Vagina (tissue), 2 donors: ENCODE results near the gene SPOPL.

Source experiments
- CTCF ChIP-seq, 3 experiments: fragments of 450-650 bp in 2 of 3; fragments of 200-600 bp in 1 of 3; sonication (generic) in 1 of 3; IDR thresholded peaks; one replicate each; pipeline ENCODE4 v1.5.1; 2017 to 2019; ENCODE audit warnings: antibody characterized with exemption in 3 of 3, mild to moderate bottlenecking in 2 of 3, moderate library complexity in 2 of 3
- POLR2A ChIP-seq, 2 donors: fragments of 450-650 bp; IDR thresholded peaks; one replicate each; pipeline ENCODE4 v1.6.1; 2017; ENCODE audit warnings: antibody characterized with exemption in 2 of 2, mild to moderate bottlenecking in 2 of 2, moderate library complexity in 2 of 2
- POLR2AphosphoS5 ChIP-seq, 2 donors: sonication (generic); formaldehyde crosslinking; IDR thresholded peaks; one replicate each; pipeline ENCODE4 v1.9.0; 2017; ENCODE audit warnings: antibody characterized with exemption in 2 of 2, mild to moderate bottlenecking in 2 of 2, low read depth in 1 of 2; ENCODE audit not compliant: insufficient read depth in 1 of 2

DNA sequence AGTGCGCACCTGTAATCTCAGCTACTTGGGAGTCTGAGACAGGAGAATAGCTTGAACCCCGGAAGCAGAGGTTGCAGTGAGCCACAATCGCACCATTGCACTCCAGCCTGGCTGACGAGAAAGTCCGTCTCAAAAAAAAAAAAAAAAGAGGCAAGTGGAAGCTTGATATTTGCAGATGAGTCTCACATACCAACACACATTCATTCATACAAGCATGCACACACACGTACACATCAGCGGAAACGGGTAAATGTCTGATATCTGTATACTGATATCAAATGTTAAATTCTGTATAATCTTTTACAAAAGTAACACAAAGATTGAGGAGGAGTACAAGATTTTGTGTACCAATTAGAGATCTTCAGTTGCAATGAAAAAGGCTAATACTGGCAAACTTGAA lies 47.8 kb upstream of the SPOPL start:
- no peak for TF ChIP-seq CTCF (IDR thresholded peaks at IDR 0.05)
- TF ChIP-seq POLR2A (IDR thresholded peaks at IDR 0.05), result no peak
- TF ChIP-seq POLR2AphosphoS5 (IDR thresholded peaks at IDR 0.05; ENCODE audit: insufficient read depth in 1 of 2, low read depth in 1 of 2), result no peak
